Measurements from ENCODE around the gene MUC5B.
"Not testable (repeated sequence)": the region's sequence is repeated elsewhere in the genome, so short reads cannot be mapped to it uniquely, and the experiment has no call there.

MUC5B gene

DNA sequence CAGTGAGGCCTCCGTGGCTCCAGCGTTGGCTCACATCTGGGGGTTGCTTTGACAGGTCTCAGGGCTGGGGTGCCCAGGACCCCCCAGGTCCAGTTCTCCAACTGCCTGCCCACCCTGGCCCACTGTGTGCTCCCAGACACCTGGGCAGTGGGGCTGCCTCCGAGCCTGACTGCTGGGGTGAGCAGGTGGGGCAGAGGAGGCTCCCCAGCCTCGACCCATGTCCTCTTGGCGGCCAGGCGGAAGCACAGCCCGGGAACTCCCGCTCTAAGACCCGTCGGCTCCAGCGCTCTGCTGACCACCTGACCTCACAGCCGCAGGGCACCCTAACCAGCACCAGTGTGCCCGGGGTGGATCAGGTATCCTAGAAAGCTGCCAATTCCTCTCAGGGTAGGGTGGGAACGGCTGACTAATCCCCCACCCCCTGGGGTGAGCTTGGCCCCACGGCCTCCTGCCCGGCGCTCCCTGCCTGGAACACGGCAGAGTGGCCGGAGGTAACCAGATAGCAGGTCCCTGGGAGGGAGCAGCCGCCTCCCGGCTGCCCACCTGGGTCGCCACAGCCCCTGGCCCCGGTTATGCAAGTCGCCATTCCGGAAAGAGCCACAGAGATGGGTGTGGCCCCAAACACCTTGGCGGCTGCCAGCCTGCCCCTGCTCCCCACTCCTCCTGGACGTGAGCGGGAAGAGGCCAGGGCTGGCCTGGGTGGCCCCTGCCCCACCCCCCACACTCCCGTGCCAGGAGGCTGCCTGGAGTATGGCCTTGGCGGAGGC is 19.2 kb upstream of the MUC5B start:
- no peak for ATAC-seq

DNA sequence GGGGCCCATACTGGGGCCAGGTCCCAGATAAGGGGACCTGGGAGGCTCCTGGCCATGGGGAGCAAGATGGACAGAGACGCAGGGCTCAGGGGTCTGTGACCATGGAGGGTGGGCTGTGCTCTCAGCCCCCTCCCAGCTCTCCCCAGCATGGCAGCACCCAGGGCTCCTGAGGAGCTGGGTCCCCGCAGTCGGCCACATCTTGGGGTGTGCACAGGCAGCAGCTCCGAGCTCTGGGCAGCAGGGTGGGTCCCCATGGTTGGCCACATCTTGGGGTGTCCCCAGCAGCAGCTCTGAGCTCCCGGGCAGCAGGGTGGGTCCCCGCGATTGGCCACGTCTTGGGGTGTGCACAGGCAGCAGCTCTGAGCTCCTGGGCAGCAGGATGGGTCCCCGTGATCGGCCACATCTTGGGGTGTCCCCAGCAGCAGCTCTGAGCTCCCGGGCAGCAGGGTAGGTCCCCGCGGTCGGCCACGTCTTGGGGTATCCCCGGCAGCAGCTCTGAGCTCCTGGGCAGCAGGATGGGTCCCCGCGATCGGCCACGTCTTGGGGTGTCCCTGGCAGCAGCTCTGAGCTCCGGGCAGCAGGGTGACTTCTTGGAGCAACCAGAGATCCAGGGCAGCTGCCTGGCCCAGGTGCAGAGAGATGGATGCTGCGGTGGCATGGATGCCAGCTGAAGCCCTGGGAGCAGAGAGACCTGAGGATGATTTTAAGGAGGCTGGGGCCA is 18.3 kb upstream of the MUC5B start:
- no peak for ATAC-seq

- no peak for ATAC-seq
These were observed 17.5 kb upstream of the MUC5B start for GRCh38 chr11:1205121-1205986.

- ATAC-seq, result no peak
These were observed 16.9 kb upstream of the MUC5B start for GRCh38 chr11:1205987-1206331.

- no peak for ATAC-seq
These were observed 16.2 kb upstream of the MUC5B start for GRCh38 chr11:1206391-1207271.

GRCh38 chr11:1207401-1208143 is 15.3 kb upstream of the MUC5B start:
- ATAC-seq, result no peak

- no peak for ATAC-seq
These were observed 14.8 kb upstream of the MUC5B start for GRCh38 chr11:1208144-1208393.

DNA sequence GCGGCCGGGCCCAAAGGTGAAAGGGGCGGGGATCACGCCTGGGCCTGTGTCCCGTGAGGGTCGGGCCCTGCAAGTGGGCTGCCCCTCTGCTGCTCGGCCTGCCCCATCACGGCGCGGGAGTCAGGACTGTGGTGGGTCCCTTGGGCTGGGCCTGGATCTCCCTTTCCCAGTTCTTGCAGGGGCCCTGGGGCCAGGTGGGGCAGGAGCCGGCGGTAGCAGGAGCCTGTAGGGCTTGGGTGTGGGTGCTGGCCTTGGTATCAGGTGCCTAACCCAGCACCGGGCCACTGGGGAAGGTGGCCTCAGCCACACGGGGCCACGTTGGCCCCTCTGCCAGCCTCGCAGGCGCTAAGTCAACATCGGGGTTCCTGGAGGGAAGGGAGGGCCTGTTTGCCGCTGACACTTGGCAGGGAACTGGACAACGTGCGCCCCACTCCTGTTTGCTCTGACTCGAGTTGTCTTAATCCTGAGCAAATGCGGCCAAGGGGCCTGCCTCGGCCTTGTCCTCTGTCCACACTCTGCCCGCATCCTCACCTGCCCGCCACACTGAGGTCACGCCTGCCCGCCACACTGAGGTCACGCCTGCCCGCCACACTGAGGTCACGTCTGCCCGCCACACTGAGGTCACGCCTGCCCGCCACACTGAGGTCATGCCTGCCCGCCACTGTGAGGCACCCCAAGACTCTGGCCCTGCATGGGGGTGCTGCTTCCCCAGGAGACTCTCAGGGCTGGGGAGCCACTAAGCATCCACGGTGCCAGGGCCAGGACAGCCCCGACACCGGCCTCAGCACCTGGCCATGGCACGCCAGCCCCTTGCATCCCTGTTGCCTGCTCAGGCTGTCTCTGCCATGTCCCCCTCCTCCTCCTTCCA is 14.2 kb upstream of the MUC5B start:
- no peak for ATAC-seq

GRCh38 chr11:1209371-1210057 is 13.4 kb upstream of the MUC5B start:
- ATAC-seq, result no peak

- no peak for ATAC-seq
These were observed 11.0 kb upstream of the MUC5B start for GRCh38 chr11:1211838-1212237.

GRCh38 chr11:1215826-1216225 is 7.0 kb upstream of the MUC5B start:
- ATAC-seq, result not testable (repeated sequence)

DNA sequence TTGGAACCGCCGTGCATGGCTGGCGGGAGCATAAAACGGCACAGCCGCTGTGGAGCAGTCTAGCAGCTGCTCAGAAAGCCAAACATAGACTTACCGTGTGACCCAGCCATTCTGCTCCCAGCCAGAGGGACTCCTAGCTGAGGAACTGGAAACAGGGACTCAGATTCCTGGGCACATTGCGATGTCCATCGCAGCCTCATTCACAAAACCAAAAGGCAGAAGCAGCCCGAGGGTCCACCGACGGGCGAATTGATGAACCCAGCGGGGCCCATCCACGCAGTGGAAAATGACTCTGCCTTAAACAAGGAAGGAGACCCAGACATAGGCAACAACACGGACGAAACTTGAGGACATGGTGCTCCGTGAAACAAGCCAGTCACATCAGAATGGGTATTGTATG is 5.7 kb upstream of the MUC5B start:
- ATAC-seq, result no peak

GRCh38 chr11:1218256-1218787 is 4.5 kb upstream of the MUC5B start:
- ATAC-seq, result no peak

- no peak for ATAC-seq
These were observed 3.9 kb upstream of the MUC5B start for GRCh38 chr11:1218788-1219445.

GRCh38 chr11:1219446-1219833 is 3.4 kb upstream of the MUC5B start:
- no peak for ATAC-seq

GRCh38 chr11:1219834-1220815 is 2.7 kb upstream of the MUC5B start:
- no peak for ATAC-seq

DNA sequence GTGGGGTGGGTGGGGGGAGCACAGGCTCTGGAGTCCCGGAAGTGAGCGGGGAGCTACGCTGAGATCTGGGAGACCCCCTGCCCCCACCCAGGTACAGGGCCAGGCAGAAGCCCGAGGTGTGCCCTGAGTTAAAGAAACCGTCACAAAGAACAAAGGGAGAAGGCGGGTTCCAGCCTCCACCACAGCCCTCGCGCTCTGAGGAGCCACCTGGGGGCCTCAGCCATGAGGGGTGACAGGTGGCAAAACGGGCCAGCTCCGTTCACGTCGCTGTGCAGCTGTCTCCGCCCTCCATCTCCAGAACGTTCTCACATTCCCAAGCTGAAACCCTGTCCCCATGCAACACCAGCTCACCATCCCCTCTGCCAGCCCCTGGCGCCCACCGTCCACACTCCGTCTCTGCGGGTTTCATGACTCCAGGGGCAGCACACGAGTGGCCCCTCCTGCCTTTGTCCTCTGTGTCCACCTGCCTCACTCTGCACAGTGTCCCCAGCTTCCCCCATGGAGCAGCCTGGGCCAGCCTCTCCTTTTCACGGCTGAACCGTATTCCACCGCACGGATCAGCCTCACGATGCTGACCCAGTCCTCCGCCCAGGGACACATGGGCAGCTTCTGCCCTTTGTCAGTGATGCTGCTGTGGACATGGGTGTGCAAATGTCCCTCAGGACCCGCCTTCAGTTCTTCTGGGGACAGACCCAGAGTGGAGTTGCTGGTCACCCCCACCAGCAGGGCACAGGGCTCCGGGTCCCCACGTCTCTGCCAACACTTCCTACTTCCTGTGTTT is 1.7 kb upstream of the MUC5B start:
- ATAC-seq, result no peak

Data from activated CD4-positive, CD25-positive, alpha-beta regulatory T cell treated with anti-CD3 and anti-CD28 coated beads, Interleukin-2, amount 50 U/mL, for 24 hours (primary cell).